ENCODE measurements around the gene GMIP.
"Not testable (repeated sequence)": the region's sequence is repeated elsewhere in the genome, so short reads cannot be mapped to it uniquely, and the experiment has no call there.

The GMIP gene

GRCh38 chr19:19598728-19599451 is 44.6 kb downstream of the GMIP start:
- H3K27me3 ChIP-seq (ENCODE audit: control insufficient read depth, insufficient read depth, low read length); H3K9me3 ChIP-seq (replicated peaks; ENCODE audit: low read length); H3K4me1 ChIP-seq (ENCODE audit: control insufficient read depth, insufficient read depth, low read length); H3K9ac ChIP-seq (ENCODE audit: low read depth, low read length); H3K4me2 ChIP-seq (ENCODE audit: low read length); H3K36me3 ChIP-seq (ENCODE audit: insufficient read depth, low read length); H3K4me3 ChIP-seq (ENCODE audit: low read length): not testable (repeated sequence)

- no peaks in the 10 kb centered on the region for H3K36me3 ChIP-seq (ENCODE audit: insufficient read depth, low read length)
- H3K27me3 ChIP-seq (ENCODE audit: control insufficient read depth, insufficient read depth, low read length), result peaks cover 6% of the 10 kb centered on the region
- H3K9ac ChIP-seq (ENCODE audit: low read depth, low read length), result no peak overlapping the region
- no peak overlapping the region for H3K4me2 ChIP-seq (ENCODE audit: low read length)
- no peaks in the 10 kb centered on the region for H3K9me3 ChIP-seq (replicated peaks; ENCODE audit: low read length)
- no peak overlapping the region for H3K4me3 ChIP-seq (ENCODE audit: low read length)
- H3K4me1 ChIP-seq (ENCODE audit: control insufficient read depth, insufficient read depth, low read length), result peaks cover 7% of the 10 kb centered on the region
Measured at GRCh38 chr19:19597809-19598306, 45.6 kb downstream of the GMIP start.

GRCh38 chr19:19595171-19595701 is 48.2 kb downstream of the GMIP start:
- Histone ChIP-seq H3K4me3 (ENCODE audit: low read length) (no peak overlapping the region), H3K36me3 (ENCODE audit: insufficient read depth, low read length) (no peaks in the 10 kb centered on the region), H3K4me2 (ENCODE audit: low read length) (no peak overlapping the region), H3K4me1 (ENCODE audit: control insufficient read depth, insufficient read depth, low read length) (peaks cover 19% of the 10 kb centered on the region), H3K9me3 (replicated peaks; ENCODE audit: low read length) (no peaks in the 10 kb centered on the region), H3K9ac (ENCODE audit: low read depth, low read length) (no peak overlapping the region), H3K27me3 (ENCODE audit: control insufficient read depth, insufficient read depth, low read length) (peaks cover 6% of the 10 kb centered on the region)

GRCh38 chr19:19594381-19594780 is 49.1 kb downstream of the GMIP start:
- Histone ChIP-seq H3K9me3 (replicated peaks; ENCODE audit: low read length) (no peaks in the 10 kb centered on the region), H3K4me2 (ENCODE audit: low read length) (no peak overlapping the region), H3K36me3 (ENCODE audit: insufficient read depth, low read length) (no peaks in the 10 kb centered on the region), H3K4me1 (ENCODE audit: control insufficient read depth, insufficient read depth, low read length) (peaks cover 19% of the 10 kb centered on the region), H3K27me3 (ENCODE audit: control insufficient read depth, insufficient read depth, low read length) (peaks cover 6% of the 10 kb centered on the region), H3K4me3 (ENCODE audit: low read length) (no peak overlapping the region), H3K9ac (ENCODE audit: low read depth, low read length) (no peak overlapping the region)

- no peak overlapping the region for H3K4me3 ChIP-seq (ENCODE audit: low read length)
- H3K9ac ChIP-seq (ENCODE audit: low read depth, low read length), result no peak overlapping the region
- no peak overlapping the region for H3K4me2 ChIP-seq (ENCODE audit: low read length)
- H3K36me3 ChIP-seq (ENCODE audit: insufficient read depth, low read length), result no peaks in the 10 kb centered on the region
- no peaks in the 10 kb centered on the region for H3K9me3 ChIP-seq (replicated peaks; ENCODE audit: low read length)
- peaks cover 4% of the 10 kb centered on the region for H3K27me3 ChIP-seq (ENCODE audit: control insufficient read depth, insufficient read depth, low read length)
- H3K4me1 ChIP-seq (ENCODE audit: control insufficient read depth, insufficient read depth, low read length), result peaks cover 19% of the 10 kb centered on the region
Measured at GRCh38 chr19:19592690-19593089, 50.8 kb downstream of the GMIP start.

- Histone ChIP-seq H3K4me1 (ENCODE audit: control insufficient read depth, insufficient read depth, low read length) (peaks cover 19% of the 10 kb centered on the region), H3K27me3 (ENCODE audit: control insufficient read depth, insufficient read depth, low read length) (no peaks in the 10 kb centered on the region), H3K9ac (ENCODE audit: low read depth, low read length) (peak overlapping the region; percentile 48), H3K4me3 (ENCODE audit: low read length) (peak overlapping the region; percentile 9), H3K4me2 (ENCODE audit: low read length) (peak overlapping the region; percentile 65), H3K9me3 (replicated peaks; ENCODE audit: low read length) (no peaks in the 10 kb centered on the region), H3K36me3 (ENCODE audit: insufficient read depth, low read length) (no peaks in the 10 kb centered on the region)
Measured at GRCh38 chr19:19591133-19591825, 52.2 kb downstream of the GMIP start.

- H3K27me3 ChIP-seq (ENCODE audit: control insufficient read depth, insufficient read depth, low read length), result no peaks in the 10 kb centered on the region
- peaks cover 12% of the 10 kb centered on the region for H3K4me1 ChIP-seq (ENCODE audit: control insufficient read depth, insufficient read depth, low read length)
- H3K4me2 ChIP-seq (ENCODE audit: low read length), result no peak overlapping the region
- no peak overlapping the region for H3K4me3 ChIP-seq (ENCODE audit: low read length)
- no peaks in the 10 kb centered on the region for H3K36me3 ChIP-seq (ENCODE audit: insufficient read depth, low read length)
- no peaks in the 10 kb centered on the region for H3K9me3 ChIP-seq (replicated peaks; ENCODE audit: low read length)
- no peak overlapping the region for H3K9ac ChIP-seq (ENCODE audit: low read depth, low read length)
Measured at GRCh38 chr19:19588546-19588945, 54.9 kb downstream of the GMIP start.

GRCh38 chr19:19587771-19588170 is 55.7 kb downstream of the GMIP start:
- peaks cover 12% of the 10 kb centered on the region for H3K4me1 ChIP-seq (ENCODE audit: control insufficient read depth, insufficient read depth, low read length)

GRCh38 chr19:19584356-19584755 is 59.1 kb downstream of the GMIP start:
- Histone ChIP-seq H3K36me3 (ENCODE audit: insufficient read depth, low read length) (no peaks in the 10 kb centered on the region), H3K4me3 (ENCODE audit: low read length) (no peak overlapping the region), H3K9me3 (replicated peaks; ENCODE audit: low read length) (no peaks in the 10 kb centered on the region), H3K9ac (ENCODE audit: low read depth, low read length) (no peak overlapping the region), H3K4me2 (ENCODE audit: low read length) (no peak overlapping the region), H3K27me3 (ENCODE audit: control insufficient read depth, insufficient read depth, low read length) (no peaks in the 10 kb centered on the region), H3K4me1 (ENCODE audit: control insufficient read depth, insufficient read depth, low read length) (no peaks in the 10 kb centered on the region)

More at GRCh38 chr19:19587771-19588170, 55.7 kb downstream of the GMIP start:
- no peak overlapping the region for H3K4me3 ChIP-seq (ENCODE audit: low read length)
- no peak overlapping the region for H3K4me2 ChIP-seq (ENCODE audit: low read length)
- no peak overlapping the region for H3K9ac ChIP-seq (ENCODE audit: low read depth, low read length)
- no peaks in the 10 kb centered on the region for H3K36me3 ChIP-seq (ENCODE audit: insufficient read depth, low read length)
- no peaks in the 10 kb centered on the region for H3K27me3 ChIP-seq (ENCODE audit: control insufficient read depth, insufficient read depth, low read length)
- no peaks in the 10 kb centered on the region for H3K9me3 ChIP-seq (replicated peaks; ENCODE audit: low read length)

- Histone ChIP-seq H3K9ac (ENCODE audit: low read depth, low read length) (no peak overlapping the region), H3K4me2 (ENCODE audit: low read length) (no peak overlapping the region), H3K36me3 (ENCODE audit: insufficient read depth, low read length) (no peaks in the 10 kb centered on the region), H3K27me3 (ENCODE audit: control insufficient read depth, insufficient read depth, low read length) (no peaks in the 10 kb centered on the region), H3K9me3 (replicated peaks; ENCODE audit: low read length) (no peaks in the 10 kb centered on the region), H3K4me1 (ENCODE audit: control insufficient read depth, insufficient read depth, low read length) (no peaks in the 10 kb centered on the region), H3K4me3 (ENCODE audit: low read length) (no peak overlapping the region)
Measured at GRCh38 chr19:19582471-19582870, 61.0 kb downstream of the GMIP start.

- Histone ChIP-seq H3K36me3 (ENCODE audit: insufficient read depth, low read length) (no peaks in the 10 kb centered on the region), H3K9ac (ENCODE audit: low read depth, low read length) (no peak overlapping the region), H3K4me2 (ENCODE audit: low read length) (no peak overlapping the region), H3K4me3 (ENCODE audit: low read length) (no peak overlapping the region), H3K9me3 (replicated peaks; ENCODE audit: low read length) (no peaks in the 10 kb centered on the region), H3K4me1 (ENCODE audit: control insufficient read depth, insufficient read depth, low read length) (no peaks in the 10 kb centered on the region), H3K27me3 (ENCODE audit: control insufficient read depth, insufficient read depth, low read length) (no peaks in the 10 kb centered on the region)
Measured at GRCh38 chr19:19581391-19581790, 62.1 kb downstream of the GMIP start.
